ENCODE results near the gene BCS1L. TPM values are rescaled to one million over a fixed set of nuclear protein-coding genes. Genes with fewer than 3 reads are reported as not detected.

BCS1L gene
- total RNA-seq, 1 donor from 2014 or later = 61.3 TPM

- TF ChIP-seq CTCF (IDR thresholded peaks at IDR 0.05; ENCODE audit: insufficient read depth, low read length, severe bottlenecking) = no peak
- FAIRE-seq = no peak
- Histone ChIP-seq H3K27me3 (ENCODE audit: control insufficient read depth, insufficient read depth, low read length) (no peaks in the 10 kb centered on the region), H3K36me3 (ENCODE audit: control insufficient read depth, insufficient read depth, low read length) (peaks cover 33% of the 10 kb centered on the region), H3K4me3 (ENCODE audit: low read depth, low read length) (no peak overlapping the region)
- DNase-seq (ENCODE audit: low read depth) = no peak
Observed at GRCh38 chr2:218662827-218663226, 3.3 kb downstream of the BCS1L start.

- DNase-seq (ENCODE audit: low read depth) (no peak), FAIRE-seq (no peak)
- Histone ChIP-seq H3K27me3 (ENCODE audit: control insufficient read depth, insufficient read depth, low read length) (no peaks in the 10 kb centered on the region), H3K4me3 (ENCODE audit: low read depth, low read length) (no peak overlapping the region), H3K36me3 (ENCODE audit: control insufficient read depth, insufficient read depth, low read length) (peaks cover 33% of the 10 kb centered on the region)
- TF ChIP-seq CTCF (IDR thresholded peaks at IDR 0.05; ENCODE audit: insufficient read depth, low read length, severe bottlenecking) = no peak
Observed at GRCh38 chr2:218663901-218664300, 4.4 kb downstream of the BCS1L start.

GRCh38 chr2:218664653-218665052 is 5.2 kb downstream of the BCS1L start:
- DNase-seq (ENCODE audit: low read depth) = no peak
- H3K27me3 ChIP-seq (ENCODE audit: control insufficient read depth, insufficient read depth, low read length) = no peaks in the 10 kb centered on the region
- FAIRE-seq = no peak
- peaks cover 33% of the 10 kb centered on the region for H3K36me3 ChIP-seq (ENCODE audit: control insufficient read depth, insufficient read depth, low read length)
- no peak for TF ChIP-seq CTCF (IDR thresholded peaks at IDR 0.05; ENCODE audit: insufficient read depth, low read length, severe bottlenecking)
- H3K4me3 ChIP-seq (ENCODE audit: low read depth, low read length) = no peak overlapping the region

GRCh38 chr2:218671097-218671653 is 11.7 kb downstream of the BCS1L start:
- no peaks in the 10 kb centered on the region for H3K27me3 ChIP-seq (ENCODE audit: control insufficient read depth, insufficient read depth, low read length)
- peak; percentile 77 for DNase-seq (ENCODE audit: low read depth)
- peak overlapping the region; percentile 72 for H3K4me3 ChIP-seq (ENCODE audit: low read depth, low read length)
- peaks cover 2% of the 10 kb centered on the region for H3K36me3 ChIP-seq (ENCODE audit: control insufficient read depth, insufficient read depth, low read length)
- no peak for TF ChIP-seq CTCF (IDR thresholded peaks at IDR 0.05; ENCODE audit: insufficient read depth, low read length, severe bottlenecking)
- no peak for FAIRE-seq

GRCh38 chr2:218671654-218672566 is 12.4 kb downstream of the BCS1L start, which contains the start of the genes RNF25 and STK36:
RNF25 (minus strand) TSS chr2:218672002; CDS start chr2:218671970, 32 bp downstream.
STK36 (plus strand) TSS chr2:218672086; CDS start chr2:218672830, 744 bp downstream.
- no peaks in the 10 kb centered on the region for H3K27me3 ChIP-seq (ENCODE audit: control insufficient read depth, insufficient read depth, low read length)
- TF ChIP-seq CTCF (IDR thresholded peaks at IDR 0.05; ENCODE audit: insufficient read depth, low read length, severe bottlenecking) = no peak
- peak within 1 kb of the TSS; percentile 72 for H3K4me3 ChIP-seq (ENCODE audit: low read depth, low read length)
- DNase-seq (ENCODE audit: low read depth) (peak; percentile 61), FAIRE-seq (no peak)
- H3K36me3 ChIP-seq (ENCODE audit: control insufficient read depth, insufficient read depth, low read length) = no peaks in the 10 kb centered on the region

Data from bronchial epithelial cell (primary cell).